Psoas muscle (tissue), 8 donors: ENCODE measurements around the gene TM7SF2. TPM values are rescaled to one million over a fixed set of nuclear protein-coding genes. Genes with fewer than 3 reads are reported as not detected.

Source experiments
- ATAC-seq, 4 donors: fragments of 200-7000 bp; cut with Tn5 transposase; one replicate each; pipeline ENCODE4 v1.9.1; 2020; ENCODE audit warnings: moderate library complexity in 3 of 4, mild to moderate bottlenecking in 2 of 4
- DNase-seq, 2 donors: peaks; one replicate each; pipeline ENCODE4 v3.0.0-alpha.2; 2020
- H3K27ac ChIP-seq: fragments of 200-600 bp; one replicate; pipeline ENCODE4 v1.8.0; 2022
- H3K27me3 ChIP-seq, 3 donors: fragments of 200-600 bp in 1 of 3; one replicate each; pipeline versions ENCODE4 v1.6.1 to v1.8.0; 2013 to 2022; ENCODE audit warnings: low read length in 2 of 3, mild to moderate bottlenecking in 2 of 3, moderate library complexity in 1 of 3; ENCODE audit not compliant: insufficient read depth in 3 of 3
- H3K36me3 ChIP-seq, 2 donors: fragments of 200-600 bp in 1 of 2; one replicate each; pipeline versions ENCODE4 v1.6.1 to v1.8.0; 2013 to 2022; ENCODE audit warnings: low read depth in 1 of 2, mild to moderate bottlenecking in 1 of 2, moderate library complexity in 1 of 2; ENCODE audit not compliant: insufficient read depth in 1 of 2
- H3K4me1 ChIP-seq: fragments of 200-600 bp; one replicate; pipeline ENCODE4 v1.8.0; 2022
- H3K4me3 ChIP-seq: fragments of 200-600 bp; one replicate; pipeline ENCODE4 v1.8.0; 2022; ENCODE audit warnings: mild to moderate bottlenecking
- H3K9me3 ChIP-seq: fragments of 200-600 bp; one replicate; pipeline ENCODE4 v1.8.0; 2022
- WGBS, 3 donors: extraction: QIAGEN DNeasy Blood & Tissue Kit; methylation state at CpG; one replicate each; pipeline versions ENCODE4 v1.1.6 to v1.1.7; 2013; 5-methylcytosine and 5-hydroxymethylcytosine counted together
- intact Hi-C, 2 donors: fragments of 100-400 bp; cut with DNase I; formaldehyde crosslinking; loops; one replicate each; pipeline versions ENCODE4 v1.11.0 to v1.14.2; 2022
- long read RNA-seq, 2 donors: library from polyadenylated mRNA; unstranded; transcript quantifications; one replicate each; pipeline ENCODE4 v2.0.0, GENCODE V29; 2021
- polyA plus RNA-seq, 3 donors: library from polyadenylated mRNA; stranded (reverse); fragments of 200-250 nt; gene quantifications; one replicate each; pipeline ENCODE4 v1.2.3, GENCODE V29; 2013
- total RNA-seq, 4 donors: library from RNA; stranded (reverse); fragmentation: NEBNext Ultra II Directional in 2 of 4; extraction: Animal tissue kit (Norgen Biotek cat#: 25700) in 2 of 4; gene quantifications; one replicate each; pipeline versions ENCODE4 v1.2.1 to v1.2.4, GENCODE V29; 2021 to 2023
- TF ChIP-seq, protein P1 (sequence below): fragments of 200-600 bp; IDR thresholded peaks from one replicate; pipeline ENCODE4 v1.8.0; 2022; ENCODE audit warnings: antibody characterized with exemption
- donor health status: healthy with polysubstance abuse.
- donor health status: DM: no; HTN: no; CAD: no; lungs with moderate emphysema.
- donor health status: Bipolar disorder and iron deficiency.
- donor health status: healthy.
- donor health status: DM: yes; HTN: yes; CAD: no.
- donor health status: DM: no; HTN: no; CAD: no.
- donor health status: DM: no; HTN: no; CAD: no.
- donor health status: DM: yes; HTN: yes; CAD: no.

TM7SF2 gene
- total RNA-seq = 10 to 100 TPM in 2 of 4 donors, 1 to 10 TPM in 2; 5.1 to 13.5 (median 9.5) TPM
- polyA plus RNA-seq = 1 to 10 TPM; 3.2 to 7.8 (median 5.3) TPM
- long read RNA-seq, donor 1, transcript TM7SF2-201 (10 exons, 1,722 nt) = major isoform, 10 of 18 reads
- long read RNA-seq, donor 1, partial matches to known transcripts = 1 of 18 reads
- long read RNA-seq, donor 1, other reads (novel, unspliced or antisense) = 6 of 18 reads
- long read RNA-seq, donor 2, transcript TM7SF2-201 (10 exons, 1,722 nt) = major isoform, 6 of 15 reads
- long read RNA-seq, donor 2, partial matches to known transcripts = 1 of 15 reads
- long read RNA-seq, donor 2, other reads (novel, unspliced or antisense) = 4 of 15 reads

DNA sequence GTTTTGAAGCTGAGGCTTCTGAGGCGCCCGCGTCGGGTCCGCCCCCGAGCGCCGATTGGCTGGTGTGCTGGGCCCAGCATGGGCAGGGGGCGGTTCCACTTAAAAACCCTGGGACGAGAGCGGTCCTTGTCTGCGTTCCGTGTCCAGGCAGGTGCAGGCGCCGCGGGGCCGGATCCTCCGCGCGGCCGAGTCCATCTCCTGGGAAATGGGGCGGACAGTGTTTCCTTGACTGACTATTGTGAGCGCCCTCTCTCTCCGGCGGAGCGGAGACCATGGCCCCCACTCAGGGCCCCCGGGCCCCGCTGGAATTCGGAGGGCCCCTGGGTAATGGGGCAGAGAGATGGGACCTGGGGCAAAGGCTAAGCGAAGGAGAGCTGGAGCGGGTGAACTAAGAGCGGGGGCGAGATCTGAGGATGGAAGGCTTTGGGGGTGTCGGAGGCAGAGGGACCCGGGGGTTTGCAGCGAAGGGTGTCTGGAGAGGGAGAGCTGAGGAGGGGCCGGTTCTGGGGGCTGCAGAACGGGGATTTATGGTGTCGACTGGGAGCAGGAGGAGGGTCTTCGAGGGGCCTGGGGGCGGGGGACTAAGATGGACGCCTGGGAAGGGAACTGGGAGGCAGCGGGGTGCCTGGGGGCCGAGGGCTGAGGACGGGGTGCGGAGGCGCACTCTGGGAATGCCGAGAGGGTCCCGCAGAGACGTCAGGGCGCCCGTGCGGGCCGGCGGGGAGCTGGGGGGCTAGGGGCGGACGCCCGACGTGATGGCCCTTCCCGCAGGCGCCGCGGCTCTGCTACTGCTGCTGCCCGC lies at the start of gene TM7SF2:
Gene TM7SF2 (plus strand): TSS at position 129 of the 802 bp plus-strand sequence. CDS start 144 bp downstream, at position 273.
- Histone ChIP-seq H3K4me3 (peak within 1 kb of the TSS; percentile 73), H3K27ac (peak within 1 kb of the TSS; percentile 68), H3K27me3 (no peaks in the 10 kb centered on the region), H3K9me3 (no peaks in the 10 kb centered on the region), H3K36me3 (peaks cover 0 to 35% of the 10 kb centered on the region in 2 donors), H3K4me1 (peaks cover 31% of the 10 kb centered on the region)
- DNase-seq = peak; percentile 96 to 97
- intact Hi-C loops = loop anchor here (2.0 to 10.0 kb wide), 3 partner anchors 69 to 267 kb away; partner anchors contain the start of genes ARL2 (in 1 of the 2), CAPN1 (in 1 of the 2) and CDC42BPG (in 1 of the 2)
- TF ChIP-seq, protein P1, sequence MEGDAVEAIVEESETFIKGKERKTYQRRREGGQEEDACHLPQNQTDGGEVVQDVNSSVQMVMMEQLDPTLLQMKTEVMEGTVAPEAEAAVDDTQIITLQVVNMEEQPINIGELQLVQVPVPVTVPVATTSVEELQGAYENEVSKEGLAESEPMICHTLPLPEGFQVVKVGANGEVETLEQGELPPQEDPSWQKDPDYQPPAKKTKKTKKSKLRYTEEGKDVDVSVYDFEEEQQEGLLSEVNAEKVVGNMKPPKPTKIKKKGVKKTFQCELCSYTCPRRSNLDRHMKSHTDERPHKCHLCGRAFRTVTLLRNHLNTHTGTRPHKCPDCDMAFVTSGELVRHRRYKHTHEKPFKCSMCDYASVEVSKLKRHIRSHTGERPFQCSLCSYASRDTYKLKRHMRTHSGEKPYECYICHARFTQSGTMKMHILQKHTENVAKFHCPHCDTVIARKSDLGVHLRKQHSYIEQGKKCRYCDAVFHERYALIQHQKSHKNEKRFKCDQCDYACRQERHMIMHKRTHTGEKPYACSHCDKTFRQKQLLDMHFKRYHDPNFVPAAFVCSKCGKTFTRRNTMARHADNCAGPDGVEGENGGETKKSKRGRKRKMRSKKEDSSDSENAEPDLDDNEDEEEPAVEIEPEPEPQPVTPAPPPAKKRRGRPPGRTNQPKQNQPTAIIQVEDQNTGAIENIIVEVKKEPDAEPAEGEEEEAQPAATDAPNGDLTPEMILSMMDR = no peak
- whole genome bisulfite sequencing, 3 donors = 0 to 2% (median 1%) methylated on average over 45 to 64 of the region's 64 CpGs
- peak; percentile 85 to 92 (median 90) for ATAC-seq

DNA sequence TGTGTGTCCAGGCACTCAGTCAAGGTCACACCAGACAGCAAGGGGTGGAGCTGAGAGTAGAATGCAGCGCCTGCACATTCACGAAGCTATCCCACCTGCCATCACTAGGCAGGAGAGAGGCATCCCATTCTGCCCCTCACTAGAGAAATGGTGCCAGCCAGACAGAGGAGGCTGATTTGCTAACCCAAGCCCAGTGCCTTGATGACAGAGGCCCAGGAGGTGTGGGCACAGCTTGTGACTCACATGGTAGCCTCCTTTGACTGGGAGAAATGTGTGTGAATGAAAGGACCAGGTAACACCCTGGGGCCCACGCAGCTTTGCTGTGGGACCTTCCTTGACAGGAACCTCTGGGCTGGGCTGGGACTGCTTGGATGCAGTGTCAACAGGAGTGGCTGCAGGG lies 48.1 kb upstream of the TM7SF2 start:
- Histone ChIP-seq H3K9me3 (no peaks in the 10 kb centered on the region), H3K4me3 (no peak overlapping the region), H3K27me3 (no peaks in the 10 kb centered on the region), H3K36me3 (no peaks in the 10 kb centered on the region), H3K27ac (no peak overlapping the region), H3K4me1 (no peaks in the 10 kb centered on the region)
- intact Hi-C loops = no loop called here
- DNase-seq = no peak
- WGBS, 3 donors = 57 to 85% (median 64%) methylated on average over 3 of the region's 3 CpGs
- no peak for ATAC-seq
- TF ChIP-seq, protein P1 = no peak

DNA sequence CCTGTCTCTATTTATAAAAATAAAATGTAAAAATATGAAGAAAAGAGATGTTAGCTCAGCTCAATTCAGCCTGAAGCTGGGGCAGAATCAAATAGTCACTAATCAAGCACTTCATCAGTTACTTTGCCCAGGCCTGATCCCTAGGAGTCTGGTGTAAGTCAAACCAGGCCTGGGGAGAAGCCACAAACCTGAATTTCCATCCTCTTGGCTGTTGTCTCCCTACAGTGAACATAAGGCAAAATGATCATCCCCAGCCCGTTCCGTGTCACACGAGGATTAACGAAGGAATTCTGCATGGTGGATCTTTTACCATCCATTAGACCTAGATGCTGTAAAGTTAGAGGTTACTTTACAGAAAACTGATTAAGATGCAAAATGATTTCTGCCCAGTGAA lies 46.8 kb upstream of the TM7SF2 start:
- DNase-seq (no peak), ATAC-seq (no peak)
- Histone ChIP-seq H3K9me3 (no peaks in the 10 kb centered on the region), H3K27ac (no peak overlapping the region), H3K4me1 (no peaks in the 10 kb centered on the region), H3K4me3 (no peak overlapping the region), H3K27me3 (no peaks in the 10 kb centered on the region), H3K36me3 (no peaks in the 10 kb centered on the region)
- TF ChIP-seq, protein P1 = no peak
- intact Hi-C loops = no loop called here
- 56 to 58% (median 57%) methylated on average over 4 of the region's 4 CpGs for WGBS, 3 donors

DNA sequence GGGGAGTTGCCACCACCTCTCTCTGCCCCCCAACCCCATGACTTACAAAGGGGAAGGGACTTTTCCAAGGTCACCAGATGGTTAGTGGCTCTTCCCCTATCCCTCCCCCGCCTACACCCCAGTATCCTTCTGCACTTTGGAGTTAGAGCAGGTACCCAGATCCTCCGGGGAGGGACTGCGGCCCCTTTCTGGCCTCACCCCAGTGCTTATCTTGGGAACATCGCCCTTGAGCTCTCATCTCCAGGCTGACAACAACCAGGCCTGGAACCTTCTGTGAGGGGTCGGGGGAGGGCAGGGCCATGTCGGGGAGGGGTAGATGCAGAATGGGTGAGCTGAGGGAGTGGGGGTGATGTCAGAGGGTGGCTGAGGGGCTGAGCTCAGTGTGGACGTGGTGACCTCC lies 45.8 kb upstream of the TM7SF2 start:
- Histone ChIP-seq H3K27me3 (no peaks in the 10 kb centered on the region), H3K27ac (no peak overlapping the region), H3K4me1 (no peaks in the 10 kb centered on the region), H3K4me3 (no peak overlapping the region), H3K9me3 (no peaks in the 10 kb centered on the region), H3K36me3 (no peaks in the 10 kb centered on the region)
- DNase-seq (no peak), ATAC-seq (no peak)
- TF ChIP-seq, protein P1 = no peak
- intact Hi-C loops = no loop called here
- 80 to 88% (median 83%) methylated on average over 7 of the region's 7 CpGs for WGBS, 3 donors
